NOMO-1 treated with dmso at 0.1 percent for 144 hours (cell line): ENCODE data around the gene PCOLCE2.

ENCODE experiments used
- DNase-seq: peaks from one replicate; lab custom pipeline; 2025; ENCODE audit not compliant: unreplicated experiment; lab: John Stamatoyannopoulos, UW

Gene PCOLCE2

DNA sequence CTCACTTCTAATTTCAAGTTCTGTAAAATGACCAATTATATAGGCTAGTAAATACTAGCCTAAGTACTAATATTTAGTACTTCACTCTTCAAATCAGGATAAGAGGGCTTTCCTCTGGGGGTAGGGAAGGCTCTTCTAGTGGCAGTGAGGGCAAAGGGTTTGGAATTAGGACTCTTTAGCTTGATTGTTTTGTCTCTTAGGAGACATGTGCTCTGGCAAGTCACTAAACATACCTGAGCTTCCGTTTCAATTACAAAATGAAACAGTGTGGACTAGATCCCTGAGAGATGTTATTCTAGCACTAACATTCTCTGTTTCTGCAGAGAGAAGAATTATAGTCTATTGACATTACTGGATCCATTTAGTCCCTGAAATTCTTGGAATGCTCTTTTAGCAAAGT lies 71.5 kb downstream of the PCOLCE2 start:
- DNase-seq: no peak

DNA sequence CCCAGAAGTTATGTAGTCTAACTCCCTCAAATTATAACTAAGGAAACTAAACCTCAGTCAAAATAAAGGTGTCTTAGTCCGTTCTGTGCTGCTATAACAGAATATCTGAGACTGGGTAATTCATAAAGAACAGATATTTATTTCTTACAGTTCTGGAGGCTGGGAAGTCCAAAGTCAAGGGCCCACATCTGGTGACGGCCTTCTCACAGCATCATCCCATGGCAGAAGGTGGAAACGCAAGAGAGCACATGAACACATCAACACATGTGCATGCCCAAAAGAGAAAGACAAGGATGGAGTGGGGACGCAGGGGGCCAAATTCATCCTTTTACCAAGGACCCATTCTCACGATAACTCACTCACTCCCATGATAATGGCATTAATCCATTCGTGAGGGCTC lies 73.1 kb downstream of the PCOLCE2 start:
- no peak for DNase-seq

DNA sequence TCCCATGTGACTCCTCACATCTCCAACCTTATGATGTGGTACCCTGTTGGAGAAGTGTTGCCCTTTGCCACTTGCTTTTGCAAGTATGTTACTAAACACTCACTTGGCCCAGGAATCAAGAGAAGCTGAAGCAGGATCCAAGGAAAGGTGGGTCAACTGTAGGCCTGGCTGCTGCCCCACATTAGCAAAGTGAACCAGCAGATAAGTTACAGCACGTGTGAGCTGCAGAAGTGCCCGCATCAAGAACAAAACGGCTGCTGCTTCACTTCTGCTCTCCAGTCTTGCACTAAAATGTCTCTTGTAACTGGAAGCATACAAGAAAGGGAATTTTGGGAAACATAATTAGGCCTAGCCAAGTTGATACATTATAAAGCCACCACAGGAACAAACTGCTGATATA lies 79.6 kb downstream of the PCOLCE2 start:
- DNase-seq: no peak

DNA sequence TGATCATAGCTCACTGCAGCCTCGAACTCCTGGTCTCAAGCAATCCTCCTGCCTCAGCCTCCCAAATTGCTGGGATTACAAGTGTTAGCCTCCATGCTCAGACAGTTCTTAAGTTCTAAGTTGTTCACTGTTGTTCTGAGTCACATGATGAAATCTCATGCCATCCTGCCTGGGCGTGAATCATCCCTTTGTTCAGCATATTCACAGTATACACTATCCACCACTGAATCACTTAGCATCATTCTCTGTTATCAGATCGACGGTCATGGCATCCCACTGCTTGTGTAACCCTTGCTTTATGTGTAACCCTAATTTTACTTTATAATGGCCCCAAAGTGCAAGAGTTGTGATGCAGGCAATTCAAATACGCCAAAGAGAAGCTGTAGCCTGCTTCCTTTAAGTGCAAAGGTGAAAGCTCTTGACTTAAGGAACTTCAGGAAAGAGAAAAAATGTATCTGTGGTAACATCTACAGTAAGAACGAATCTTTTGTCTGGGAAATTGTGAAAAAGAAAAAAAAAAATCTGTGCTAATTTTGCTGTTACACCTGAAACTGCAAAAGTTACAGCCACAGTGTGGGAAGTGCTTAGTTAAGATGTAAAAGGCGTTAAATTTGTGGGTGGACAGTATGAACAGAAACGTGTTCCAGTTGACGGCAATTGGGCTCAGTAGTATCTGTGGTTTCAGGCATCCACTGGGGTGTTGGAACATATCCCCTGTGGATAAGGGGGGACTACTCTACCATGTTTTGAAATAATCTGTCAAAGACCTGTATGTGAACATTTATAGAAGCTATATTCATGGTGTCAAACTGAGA lies 80.6 kb downstream of the PCOLCE2 start:
- DNase-seq: no peak

GRCh38 chr3:142802891-142803290 lies 86.0 kb downstream of the PCOLCE2 start:
- no peak for DNase-seq

- no peak for DNase-seq
Observed at GRCh38 chr3:142801746-142802145, 87.1 kb downstream of the PCOLCE2 start.

DNA sequence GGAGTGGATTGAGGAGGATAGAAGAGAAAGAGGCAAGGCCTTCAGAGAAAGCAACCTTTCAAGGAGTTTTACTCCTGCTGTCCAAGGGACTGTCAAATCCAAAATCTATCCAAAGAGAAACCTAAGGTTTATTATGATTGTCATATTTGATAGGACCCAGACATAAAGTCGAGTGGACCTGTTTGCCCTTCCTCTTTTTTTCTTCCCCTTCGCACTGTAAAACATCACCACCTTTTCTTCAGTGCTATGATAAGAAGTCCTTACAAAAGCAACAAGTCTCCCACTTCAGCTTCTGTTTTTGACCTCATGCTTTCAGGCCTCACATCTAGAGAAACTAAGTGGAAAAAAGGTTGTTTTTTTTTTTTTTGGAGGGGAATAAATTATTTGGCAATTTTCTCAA lies 92.1 kb downstream of the PCOLCE2 start:
- DNase-seq: no peak

DNA sequence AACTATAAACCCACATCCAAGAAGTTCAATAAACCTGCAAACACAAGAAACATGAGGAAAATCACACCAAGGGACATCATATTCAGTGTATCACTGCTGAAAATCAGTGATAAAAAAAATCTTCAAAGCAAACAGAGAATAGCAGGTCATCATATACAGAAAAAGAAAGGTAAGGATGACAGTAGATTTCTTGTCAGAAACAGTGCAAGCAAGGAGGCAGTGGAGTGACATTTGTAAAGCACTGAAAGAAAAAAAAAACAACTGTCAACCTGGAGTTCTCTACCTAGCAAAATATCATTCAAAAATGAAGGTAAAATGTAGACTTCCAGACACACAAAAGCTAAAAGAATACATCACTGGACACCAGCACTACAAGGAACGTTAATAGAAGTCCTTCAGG lies 93.6 kb downstream of the PCOLCE2 start:
- DNase-seq: no peak

DNA sequence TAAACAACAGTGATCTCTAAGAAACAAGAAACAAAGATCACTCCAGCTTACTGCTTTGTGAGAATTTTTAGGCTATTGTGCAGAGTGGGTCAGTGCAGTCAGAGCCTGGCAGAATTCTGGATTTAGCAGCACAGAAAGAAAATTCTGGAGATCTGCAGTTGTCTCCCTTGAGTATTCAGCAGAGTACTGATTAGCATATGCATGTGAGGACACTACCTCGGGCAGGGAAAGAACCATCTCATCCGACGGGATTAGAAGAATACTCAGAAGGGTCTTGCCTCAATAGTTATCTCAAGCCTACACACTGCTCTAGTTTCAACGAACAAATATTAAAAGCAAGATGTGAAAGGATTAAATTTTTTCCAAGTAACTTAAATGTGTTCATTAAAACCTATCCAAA lies 94.4 kb downstream of the PCOLCE2 start:
- no peak for DNase-seq

GRCh38 chr3:142787719-142788118 lies 101.2 kb downstream of the PCOLCE2 start:
- DNase-seq: peak; percentile 13

GRCh38 chr3:142785996-142786395 lies 102.9 kb downstream of the PCOLCE2 start:
- no peak for DNase-seq

- DNase-seq: no peak
Observed at GRCh38 chr3:142784228-142784627, 104.7 kb downstream of the PCOLCE2 start.

DNA sequence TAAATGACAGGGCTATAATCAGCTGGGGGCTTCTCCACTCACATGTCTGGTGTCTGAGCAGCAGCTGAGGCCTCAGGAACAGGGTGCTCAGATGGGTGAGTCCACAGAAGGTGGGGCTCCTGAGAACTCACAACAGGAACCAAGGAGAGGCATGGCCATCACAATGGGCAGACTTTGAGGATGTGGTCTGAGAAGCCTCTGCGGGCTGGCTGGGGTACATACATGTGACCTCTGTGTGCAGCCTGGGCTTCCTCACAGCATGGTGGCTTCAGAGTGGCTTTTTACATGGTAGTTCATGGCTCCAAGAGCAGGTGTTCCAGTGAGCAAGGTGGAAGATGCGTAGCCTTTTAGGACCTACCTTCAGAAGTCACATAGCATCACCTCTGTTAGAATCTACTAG lies 106.3 kb downstream of the PCOLCE2 start:
- DNase-seq: no peak

GRCh38 chr3:142779591-142779990 lies 109.3 kb downstream of the PCOLCE2 start:
- no peak for DNase-seq

DNA sequence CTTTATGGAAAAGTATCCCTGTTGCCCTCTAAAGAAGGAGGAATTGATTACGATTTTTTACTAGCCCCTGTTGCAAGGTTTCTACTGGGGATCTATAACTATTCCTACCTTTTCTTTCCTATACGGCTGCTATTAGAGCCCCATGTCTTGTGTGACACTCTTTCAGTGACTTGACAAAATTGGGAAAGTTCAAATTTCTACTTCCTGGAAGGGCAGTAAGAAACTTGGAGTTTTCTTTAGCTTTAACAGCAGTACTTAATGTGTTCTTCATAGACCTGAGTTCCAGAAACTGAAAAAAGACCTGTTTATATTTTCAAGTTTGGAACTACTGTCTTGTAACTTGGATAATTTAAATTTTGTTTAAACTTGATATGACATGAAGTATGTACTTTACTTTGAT lies 110.3 kb downstream of the PCOLCE2 start:
- no peak for DNase-seq

DNA sequence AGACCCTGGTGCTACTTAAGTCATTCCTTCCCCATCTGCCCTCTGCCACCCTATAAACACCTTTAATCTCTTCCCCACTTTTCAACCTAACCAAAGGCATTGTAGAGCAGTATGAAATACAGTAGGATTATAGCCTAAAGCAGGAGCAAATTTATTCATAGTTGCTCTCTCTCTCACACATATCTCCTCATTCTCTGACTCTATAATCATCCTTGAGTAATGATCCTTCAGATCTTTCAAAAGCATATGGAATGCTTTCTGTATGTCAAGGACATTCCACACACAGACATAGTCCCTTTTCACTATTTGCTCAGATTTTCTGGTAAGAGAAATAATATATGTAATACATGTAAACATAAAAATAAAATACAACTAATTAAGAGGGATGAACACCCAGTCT lies 111.0 kb downstream of the PCOLCE2 start:
- DNase-seq: no peak

DNA sequence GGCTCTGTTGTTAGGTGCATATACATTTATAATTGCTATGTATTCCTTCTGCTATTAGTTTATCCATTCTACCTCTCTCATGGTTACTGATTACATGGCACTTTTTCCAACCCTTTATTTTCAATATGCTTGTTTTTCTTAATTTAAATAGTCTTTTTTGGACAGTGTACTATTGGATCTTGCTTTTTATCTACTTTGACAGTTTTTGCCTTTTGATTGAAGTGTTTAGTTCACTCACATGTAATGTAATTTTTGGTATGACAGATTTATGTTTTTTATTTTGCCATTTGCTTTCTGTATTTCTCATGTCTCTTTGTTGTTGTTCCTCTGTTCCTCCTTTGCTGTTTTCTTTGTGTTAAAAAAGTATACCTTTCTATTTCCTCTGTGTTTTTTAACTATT lies 120.5 kb downstream of the PCOLCE2 start:
- DNase-seq: no peak
